H1 (cell line): ENCODE results near the gene SS18L1. TPM values are rescaled to one million over a fixed set of nuclear protein-coding genes. Genes with fewer than 3 reads are reported as not detected.

ENCODE experiments used
- CTCF ChIA-PET: fragments of 300-600 bp; sonication (Branson Sonifier 250); formaldehyde crosslinking; loops from one replicate; lab custom pipeline; 2021; ENCODE audit not compliant: partially characterized antibody; lab: Charles Lee
- POLR2A ChIA-PET: fragments of 300-600 bp; sonication (Branson Sonifier 250); formaldehyde crosslinking; loops from one replicate; lab custom pipeline; 2021; ENCODE audit warnings: inconsistent platforms; ENCODE audit not compliant: partially characterized antibody; lab: Charles Lee
- DNase-seq, 2 experiments: peaks; one replicate each; pipeline versions ENCODE4 v3.0.0 to v3.0.0-alpha.2; 2010 to 2022; ENCODE audit warnings: low spot score in 2 of 2, low read depth in 1 of 2, mixed read lengths in 1 of 2
- FAIRE-seq: peaks from 2 replicates; lab custom pipeline; 2011; peaks lifted over from hg19 to GRCh38; lab: Jason Lieb, UNC
- H2AFZ ChIP-seq: 2 replicates; pipeline ENCODE4 v1.8.1; 2012; ENCODE audit warnings: low read length, inconsistent platforms
- H2AK5ac ChIP-seq: 2 replicates; pipeline ENCODE4 v1.6.1; 2013; ENCODE audit warnings: low read depth, low read length
- H2BK120ac ChIP-seq: replicated peaks from 2 replicates; pipeline ENCODE3; 2013; ENCODE audit warnings: low read depth, low read length, inconsistent platforms
- H2BK12ac ChIP-seq: 2 replicates; pipeline ENCODE4 v1.6.1; 2013; ENCODE audit warnings: low read depth, low read length
- H2BK15ac ChIP-seq: 2 replicates; pipeline ENCODE4 v1.6.1; 2013; ENCODE audit warnings: low read length
- H2BK20ac ChIP-seq: 2 replicates; pipeline ENCODE4 v1.6.1; 2013; ENCODE audit warnings: low read length
- H2BK5ac ChIP-seq: 2 replicates; pipeline ENCODE4 v1.6.1; 2013; ENCODE audit warnings: low read depth, low read length
- H3K14ac ChIP-seq: 2 replicates; pipeline ENCODE4 v1.6.1; 2013; ENCODE audit warnings: inconsistent platforms; ENCODE audit not compliant: insufficient read length
- H3K18ac ChIP-seq: 2 replicates; pipeline ENCODE4 v1.6.1; 2013; ENCODE audit warnings: low read length; ENCODE audit errors: extremely low read depth
- H3K23ac ChIP-seq: 2 replicates; pipeline ENCODE4 v1.6.1; 2013; ENCODE audit warnings: inconsistent platforms; ENCODE audit not compliant: insufficient read length
- H3K23me2 ChIP-seq: 2 replicates; pipeline ENCODE4 v1.6.1; 2013; ENCODE audit warnings: low read depth, low read length
- H3K27ac ChIP-seq: 2 replicates; pipeline ENCODE4 v1.6.1; 2011; ENCODE audit warnings: low read depth, low read length, inconsistent platforms
- H3K27me3 ChIP-seq, 4 experiments: replicated peaks in 1 of 4; 1 replicate in 1 of 4; 2 replicates in 3 of 4; pipeline versions ENCODE4 v1.6.1 to v1.8.1; 2011 to 2013; ENCODE audit warnings: low read length in 3 of 4, mild to moderate bottlenecking in 3 of 4, inconsistent platforms in 2 of 4, mixed read lengths in 2 of 4, moderate library complexity in 1 of 4; ENCODE audit not compliant: control insufficient read depth in 3 of 4, insufficient read depth in 3 of 4; ENCODE audit errors: extremely low read depth in 1 of 4
- H3K36me3 ChIP-seq, 4 experiments: 2 replicates each; pipeline versions ENCODE4 v1.6.1 to v1.8.1; 2011 to 2013; ENCODE audit warnings: mild to moderate bottlenecking in 4 of 4, low read length in 3 of 4, moderate library complexity in 2 of 4, control low read depth in 1 of 4, inconsistent platforms in 1 of 4; ENCODE audit not compliant: insufficient read depth in 4 of 4, control insufficient read depth in 2 of 4
- H3K4ac ChIP-seq: replicated peaks from 2 replicates; pipeline ENCODE3; 2013; ENCODE audit warnings: low read length, low read depth, mixed read lengths, inconsistent platforms; ENCODE audit not compliant: insufficient read length
- H3K4me1 ChIP-seq, 4 experiments: replicated peaks in 1 of 4; 1 replicate in 1 of 4; 2 replicates in 3 of 4; pipeline versions ENCODE4 v1.6.1 to v1.8.1; 2011 to 2013; ENCODE audit warnings: low read length in 3 of 4, inconsistent platforms in 2 of 4, mixed read lengths in 1 of 4; ENCODE audit not compliant: insufficient read depth in 4 of 4, control insufficient read depth in 3 of 4
- H3K4me2 ChIP-seq, 2 experiments: 2 replicates each; pipeline versions ENCODE4 v1.6.1 to v1.8.1; 2011 to 2013; ENCODE audit warnings: low read depth in 2 of 2, low read length in 2 of 2, control low read depth in 1 of 2, inconsistent platforms in 1 of 2, mild to moderate bottlenecking in 1 of 2; ENCODE audit not compliant: insufficient read depth in 1 of 2
- H3K4me3 ChIP-seq, 4 experiments: fragments of 200-600, 300-600 bp in 1 of 4; sonication (generic), shearing (Covaris generic), sonication (Bioruptor Twin) in 1 of 4; 2 replicates each; pipeline versions ENCODE4 v1.5.1 to v1.8.1; 2011 to 2016; ENCODE audit warnings: low read length in 4 of 4, low read depth in 3 of 4, control low read depth in 2 of 4, inconsistent platforms in 2 of 4, mild to moderate bottlenecking in 2 of 4, mixed read lengths in 1 of 4, moderate library complexity in 1 of 4; ENCODE audit not compliant: insufficient read depth in 2 of 4; ENCODE audit errors: extremely low read depth in 1 of 4
- H3K56ac ChIP-seq: replicated peaks from 2 replicates; pipeline ENCODE3; 2013; ENCODE audit warnings: low read depth, mild to moderate bottlenecking, mixed read lengths, low read length, inconsistent platforms; ENCODE audit not compliant: insufficient read length
- H3K79me1 ChIP-seq: 2 replicates; pipeline ENCODE4 v1.6.1; 2013; ENCODE audit warnings: low read depth, low read length, control low read depth
- H3K79me2 ChIP-seq, 2 experiments: 2 replicates each; pipeline versions ENCODE4 v1.6.1 to v1.8.1; 2012 to 2013; ENCODE audit warnings: low read length in 2 of 2, mild to moderate bottlenecking in 2 of 2, inconsistent platforms in 1 of 2; ENCODE audit not compliant: insufficient read depth in 2 of 2, control insufficient read depth in 1 of 2
- H3K9ac ChIP-seq, 4 experiments: replicated peaks in 1 of 4; 1 replicate in 1 of 4; 2 replicates in 3 of 4; pipeline versions ENCODE4 v1.6.1 to v1.8.1; 2011 to 2013; ENCODE audit warnings: low read depth in 3 of 4, low read length in 3 of 4, control low read depth in 2 of 4, mild to moderate bottlenecking in 2 of 4, moderate library complexity in 2 of 4, inconsistent platforms in 1 of 4; ENCODE audit errors: extremely low read depth in 1 of 4
- H3K9me3 ChIP-seq, 2 experiments: 2 replicates each; pipeline versions ENCODE4 v1.6.1 to v1.8.1; 2012 to 2013; ENCODE audit warnings: mild to moderate bottlenecking in 2 of 2, moderate library complexity in 2 of 2, control low read depth in 1 of 2, inconsistent platforms in 1 of 2, low read depth in 1 of 2, low read length in 1 of 2, mixed read lengths in 1 of 2; ENCODE audit not compliant: insufficient read depth in 2 of 2
- H4K20me1 ChIP-seq, 2 experiments: replicated peaks in 1 of 2; 2 replicates each; pipeline versions ENCODE3 to v1.8.1; 2011 to 2013; ENCODE audit warnings: inconsistent platforms in 2 of 2, low read length in 2 of 2, mild to moderate bottlenecking in 1 of 2; ENCODE audit not compliant: insufficient read depth in 2 of 2, control insufficient read depth in 1 of 2
- H4K5ac ChIP-seq: 2 replicates; pipeline ENCODE4 v1.6.1; 2013; ENCODE audit warnings: low read length, low read depth, mixed read lengths, inconsistent platforms; ENCODE audit not compliant: insufficient read length
- H4K8ac ChIP-seq: 2 replicates; pipeline ENCODE4 v1.8.0; 2013; ENCODE audit warnings: mild to moderate bottlenecking, moderate library complexity, low read length, inconsistent platforms; ENCODE audit not compliant: insufficient read depth; ENCODE audit errors: extremely low read depth
- H4K91ac ChIP-seq: replicated peaks from 2 replicates; pipeline ENCODE3; 2013; ENCODE audit warnings: low read length, mixed read lengths, inconsistent platforms; ENCODE audit not compliant: insufficient read length
- CHD1 ChIP-seq: IDR thresholded peaks from 2 replicates; pipeline ENCODE4 v1.6.1; 2012; ENCODE audit warnings: low read depth, low read length, improper control_type of control experiment
- E2F6 ChIP-seq: IDR thresholded peaks from 2 replicates; pipeline ENCODE4 v1.6.1; 2012; ENCODE audit warnings: inconsistent platforms
- EGR1 ChIP-seq: IDR thresholded peaks from 2 replicates; pipeline ENCODE4 v1.6.1; 2011; ENCODE audit warnings: low read depth, low read length, borderline replicate concordance
- FOSL1 ChIP-seq: IDR thresholded peaks from 2 replicates; pipeline ENCODE4 v1.6.1; 2011; ENCODE audit warnings: mild to moderate bottlenecking, low read depth, low read length, moderate library complexity; ENCODE audit not compliant: insufficient read depth
- GTF2F1 ChIP-seq: IDR thresholded peaks from 2 replicates; pipeline ENCODE4 v1.6.1; 2012; ENCODE audit warnings: low read depth, low read length, improper control_type of control experiment, borderline replicate concordance
- JUND ChIP-seq: IDR thresholded peaks from 2 replicates; pipeline ENCODE4 v1.6.1; 2011; ENCODE audit warnings: mild to moderate bottlenecking, improper control_type of control experiment, low read length
- SIX5 ChIP-seq: IDR thresholded peaks from 2 replicates; pipeline ENCODE4 v1.6.1; 2011; ENCODE audit warnings: mild to moderate bottlenecking, low read depth, low read length
- SRF ChIP-seq: IDR thresholded peaks from 2 replicates; pipeline ENCODE4 v1.6.1; 2011; ENCODE audit warnings: mild to moderate bottlenecking, low read depth, low read length, moderate library complexity
- WGBS, 2 experiments: shearing (Covaris generic) in 1 of 2; methylation state at CpG; one replicate each; pipeline versions ENCODE4 v1.1.6 to v1.1.7; 2013 to 2015; ENCODE audit warnings: low lambda C conversion rate in 2 of 2, mixed read lengths in 2 of 2, inconsistent platforms in 1 of 2, low coverage in 1 of 2, missing lambda C conversion rate in 1 of 2; ENCODE audit not compliant: insufficient replicate concordance in 2 of 2, insufficient coverage in 1 of 2, insufficient read length in 1 of 2; ENCODE audit errors: extremely low coverage in 1 of 2, missing lambda C conversion rate in 1 of 2; 5-methylcytosine and 5-hydroxymethylcytosine counted together
- polyA plus RNA-seq, 7 experiments: library from polyadenylated mRNA; depleted of rRNA in 3 of 7; stranded (reverse) in 5 of 7; unstranded in 2 of 7; fragments of >200 nt in 5 of 7; fragments of 200-250 nt in 2 of 7; gene quantifications; 1 replicate in 5 of 7; 2 replicates in 1 of 7; 4 replicates in 1 of 7; pipeline versions ENCODE4 v1.2.1 to v1.2.3, GENCODE V29; 2011 to 2013; ENCODE audit warnings: missing spikeins in 2 of 7, mixed read lengths in 2 of 7
- total RNA-seq: library from RNA; stranded (reverse); fragmentation: NEBNext Ultra II Directional; extraction: Animal tissue kit (Norgen Biotek cat#: 25700); gene quantifications from 2 replicates; pipeline ENCODE4 v1.2.1, GENCODE V29; 2021
- TF ChIP-seq, protein P1 (sequence below): IDR thresholded peaks from 2 replicates; pipeline ENCODE4 v1.6.1; 2011; ENCODE audit warnings: low read length, improper control_type of control experiment

The SS18L1 gene
- total and polyA plus RNA-seq, 2 of the 8 experiments (the other 6 are each of a cell fraction or from before 2014, with no cell fraction given), result 28.4 to 29.7 TPM

DNA sequence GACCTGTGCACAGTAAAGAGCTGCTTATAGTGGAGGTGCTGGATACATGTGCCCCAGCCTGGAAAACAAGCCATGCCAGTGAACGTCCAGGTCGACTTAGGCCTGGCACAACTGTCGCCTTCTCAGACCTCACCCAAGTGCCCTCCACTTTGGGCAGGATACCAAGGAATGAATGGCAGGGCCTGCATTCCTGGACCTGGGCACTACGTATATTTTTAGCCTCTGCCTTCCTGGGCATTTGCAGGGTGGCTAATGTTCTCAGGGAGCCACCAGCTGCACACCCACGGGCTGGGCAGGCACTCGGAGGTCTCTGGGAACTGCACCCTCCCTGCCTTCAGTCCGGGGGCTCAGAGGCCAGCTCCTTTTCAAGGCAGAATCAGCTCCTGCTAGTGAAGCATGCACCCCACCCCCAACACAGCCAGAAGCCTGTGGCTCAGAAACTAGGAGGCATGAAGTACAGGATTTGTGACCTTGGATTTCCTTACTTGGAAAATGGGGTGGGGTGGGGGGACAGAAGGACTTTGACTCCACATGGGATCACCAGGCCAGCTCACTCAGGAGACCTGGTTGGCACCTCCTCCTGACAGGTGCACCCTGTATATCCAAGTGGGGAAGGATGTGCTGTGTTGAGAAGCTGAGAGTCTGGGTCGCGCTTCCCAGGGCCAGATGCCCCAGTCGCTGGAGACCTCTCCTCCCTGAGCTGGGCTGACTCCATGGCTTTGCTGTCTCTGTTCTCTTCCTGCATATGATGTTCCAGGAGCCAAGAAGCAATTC is 23.8 kb upstream of the SS18L1 start:
- no peak overlapping the region for H2AK5ac ChIP-seq
- CTCF ChIA-PET, result interaction anchor here (0.6 to 3.9 kb wide), 7 partner anchors 13 to 140 kb away, joined by 3 to 16 read pairs (median 4); no protein-coding TSS in a partner anchor

More for the DNA sequence above, 23.8 kb upstream of the SS18L1 start:
- Histone ChIP-seq H3K56ac (no peak overlapping the region), H3K9me3 (no peaks in the 10 kb centered on the region), H3K36me3 (peaks cover 0 to 6% (median 4%) of the 10 kb centered on the region in 4 experiments; a peak in 4 of 8 replicates), H4K91ac (no peak overlapping the region), H2BK12ac (peak overlapping the region; percentile 39; the same call in 1 of the 2 replicates), H3K4me1 (peaks cover 4 to 22% (median 7%) of the 10 kb centered on the region in 4 experiments), H4K20me1 (peaks cover 13% of the 10 kb centered on the region in 2 experiments), H2BK20ac (no peak overlapping the region), H3K4me3 (no peak overlapping the region), H4K8ac (peak overlapping the region; percentile 15; the same call in 1 of the 2 replicates), H3K23me2 (peaks cover 5% of the 10 kb centered on the region; the same call in 1 of the 2 replicates), H2BK5ac (no peak overlapping the region; the same call in 1 of the 2 replicates), H3K9ac (no peak overlapping the region), H3K14ac (no peak overlapping the region), H3K27me3 (no peaks in the 10 kb centered on the region; a peak in 1 of 7 replicates), H2BK15ac (no peak overlapping the region), H4K5ac (no peak overlapping the region), H2AFZ (no peak overlapping the region), H3K4ac (no peak overlapping the region), H3K27ac (no peak overlapping the region), H3K79me1 (peaks cover 11% of the 10 kb centered on the region), H3K79me2 (peaks cover 13 to 19% of the 10 kb centered on the region in 2 experiments), H2BK120ac (no peak overlapping the region), H3K23ac (no peak overlapping the region), H3K18ac (no peak overlapping the region), H3K4me2 (no peak overlapping the region)
- FAIRE-seq (no peak), DNase-seq (no peak)
- POLR2A ChIA-PET, result interaction anchor here (1.2 to 12.2 kb wide), 7 partner anchors 10 to 73 kb away, joined by 3 to 125 read pairs (median 5); partner anchors contain the start of genes PSMA7, SS18L1 and TAF4
- no peak for TF ChIP-seq FOSL1
- TF ChIP-seq E2F6, result no peak
- no peak for TF ChIP-seq CHD1
- no peak for TF ChIP-seq EGR1
- no peak for TF ChIP-seq GTF2F1
- TF ChIP-seq, protein P1, sequence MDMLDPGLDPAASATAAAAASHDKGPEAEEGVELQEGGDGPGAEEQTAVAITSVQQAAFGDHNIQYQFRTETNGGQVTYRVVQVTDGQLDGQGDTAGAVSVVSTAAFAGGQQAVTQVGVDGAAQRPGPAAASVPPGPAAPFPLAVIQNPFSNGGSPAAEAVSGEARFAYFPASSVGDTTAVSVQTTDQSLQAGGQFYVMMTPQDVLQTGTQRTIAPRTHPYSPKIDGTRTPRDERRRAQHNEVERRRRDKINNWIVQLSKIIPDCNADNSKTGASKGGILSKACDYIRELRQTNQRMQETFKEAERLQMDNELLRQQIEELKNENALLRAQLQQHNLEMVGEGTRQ, result no peak
- no peak for TF ChIP-seq JUND
- no peak for TF ChIP-seq SIX5
- TF ChIP-seq SRF, result no peak
- 88% methylated on average over 10 of the region's 10 CpGs; no CpG with 5 or more reads in 1 of the 2 experiments for WGBS, 2 experiments
